GM13976 (cell line): ENCODE results near the gene FAAH.

Experiments used
- DNase-seq: peaks from one replicate; pipeline ENCODE4 v3.0.0; 2012; ENCODE audit warnings: low spot score
- in situ Hi-C: fragments of 300-500 bp; cut with MboI; formaldehyde crosslinking; loops from one replicate; pipeline ENCODE4 v1.12.0; 2022; ENCODE audit warnings: low sequenced_read_pairs, mixed read lengths, inconsistent platforms; ENCODE audit not compliant: unreplicated experiment
- TF ChIP-seq, protein P1 (sequence below): IDR thresholded peaks from 2 replicates; pipeline ENCODE4 v1.5.1; 2012; ENCODE audit warnings: borderline replicate concordance, mild to moderate bottlenecking; ENCODE audit not compliant: insufficient read depth; ENCODE audit errors: extremely low read depth, missing control alignments, control extremely low read depth

Gene FAAH

DNA sequence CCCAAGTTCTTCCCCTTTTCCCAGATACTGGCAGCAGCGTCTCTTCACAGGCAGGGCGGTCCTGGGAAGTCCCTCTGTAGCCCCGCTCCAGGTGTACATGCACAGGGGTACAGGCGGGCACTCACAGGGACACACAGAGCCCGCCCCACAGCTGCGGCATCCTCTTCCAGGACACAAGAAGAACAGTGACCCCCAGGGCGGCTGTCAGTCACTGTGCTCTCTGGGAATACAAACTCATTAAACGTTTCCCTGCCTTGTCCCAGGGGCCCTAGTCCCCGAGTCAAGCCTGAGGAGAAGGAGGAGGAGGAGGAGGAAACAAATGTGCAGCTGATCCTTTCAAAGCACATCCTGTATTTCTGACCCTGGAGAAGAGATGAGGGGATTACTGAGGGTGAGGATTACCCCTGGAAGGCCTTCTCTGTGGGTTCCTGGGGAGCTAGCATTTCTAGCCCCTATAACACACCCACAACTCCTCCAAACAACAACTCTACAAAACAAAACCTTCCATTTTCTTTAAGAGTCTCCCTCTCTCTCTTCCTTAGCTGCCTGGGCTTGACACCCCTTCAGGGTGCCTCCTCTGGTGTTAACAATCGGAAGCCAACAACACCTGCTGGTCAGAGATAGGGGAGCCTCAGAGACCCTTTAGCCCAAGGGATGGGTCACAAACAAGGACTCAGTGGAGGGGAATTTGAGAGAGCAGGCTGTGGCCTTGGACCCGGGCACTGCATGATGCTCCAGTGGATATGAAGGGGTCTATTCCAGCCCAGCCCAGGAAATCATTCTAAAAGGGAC lies 67.1 kb downstream of the FAAH start:
- DNase-seq: no peak
- in situ Hi-C loops: no loop called here
- TF ChIP-seq, protein P1, sequence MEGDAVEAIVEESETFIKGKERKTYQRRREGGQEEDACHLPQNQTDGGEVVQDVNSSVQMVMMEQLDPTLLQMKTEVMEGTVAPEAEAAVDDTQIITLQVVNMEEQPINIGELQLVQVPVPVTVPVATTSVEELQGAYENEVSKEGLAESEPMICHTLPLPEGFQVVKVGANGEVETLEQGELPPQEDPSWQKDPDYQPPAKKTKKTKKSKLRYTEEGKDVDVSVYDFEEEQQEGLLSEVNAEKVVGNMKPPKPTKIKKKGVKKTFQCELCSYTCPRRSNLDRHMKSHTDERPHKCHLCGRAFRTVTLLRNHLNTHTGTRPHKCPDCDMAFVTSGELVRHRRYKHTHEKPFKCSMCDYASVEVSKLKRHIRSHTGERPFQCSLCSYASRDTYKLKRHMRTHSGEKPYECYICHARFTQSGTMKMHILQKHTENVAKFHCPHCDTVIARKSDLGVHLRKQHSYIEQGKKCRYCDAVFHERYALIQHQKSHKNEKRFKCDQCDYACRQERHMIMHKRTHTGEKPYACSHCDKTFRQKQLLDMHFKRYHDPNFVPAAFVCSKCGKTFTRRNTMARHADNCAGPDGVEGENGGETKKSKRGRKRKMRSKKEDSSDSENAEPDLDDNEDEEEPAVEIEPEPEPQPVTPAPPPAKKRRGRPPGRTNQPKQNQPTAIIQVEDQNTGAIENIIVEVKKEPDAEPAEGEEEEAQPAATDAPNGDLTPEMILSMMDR: no peak

DNA sequence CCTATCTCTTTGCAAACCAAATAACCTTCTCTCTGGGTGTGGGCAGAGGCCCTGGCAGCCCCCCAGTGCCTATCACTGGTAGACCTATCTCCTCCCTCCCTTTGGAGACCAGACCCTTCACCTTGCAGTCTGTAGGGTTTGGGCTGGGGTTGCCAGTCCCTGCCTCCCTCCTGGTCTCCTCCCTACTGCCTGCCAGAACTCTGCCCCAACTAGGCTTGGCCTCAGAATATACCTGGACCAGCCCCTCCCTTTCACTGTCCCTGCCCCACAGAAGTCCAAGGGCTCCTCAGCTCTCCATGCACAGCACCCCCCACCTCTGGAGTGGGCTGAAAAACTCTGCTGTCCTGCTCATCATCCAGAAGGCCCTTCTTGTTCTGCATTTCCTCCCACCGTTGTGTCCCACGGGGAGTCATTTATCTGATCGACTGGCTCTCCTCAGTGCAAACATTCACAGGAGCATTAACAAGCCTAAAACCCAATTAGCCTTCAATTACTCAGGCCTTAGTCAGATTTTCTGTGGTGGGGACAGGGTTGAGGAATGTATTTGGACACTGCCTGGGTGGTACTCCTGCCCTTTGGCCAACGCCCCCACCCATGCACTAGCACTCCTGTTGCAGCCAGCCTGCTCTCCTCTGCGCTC lies 67.8 kb downstream of the FAAH start:
- TF ChIP-seq, protein P1: no peak
- in situ Hi-C loops: no loop called here
- no peak for DNase-seq
